M059J (cell line): Measurements from ENCODE around the gene PPM1J. TPM values are rescaled to one million over a fixed set of nuclear protein-coding genes. Genes with fewer than 3 reads are reported as not detected.
"Not testable (repeated sequence)": the region's sequence is repeated elsewhere in the genome, so short reads cannot be mapped to it uniquely, and the experiment has no call there.

Source experiments
- DNase-seq: peaks from one replicate; pipeline ENCODE4 v3.0.0-alpha.2; 2012; ENCODE audit warnings: low read depth
- total RNA-seq: library from RNA; depleted of rRNA; stranded (reverse); fragments of >200 nt; shearing (Covaris generic); gene quantifications from 2 replicates; pipeline ENCODE4 v1.2.3, GENCODE V29; 2014

PPM1J gene
- total RNA-seq, 1 experiment from 2014 or later = 1.3 TPM

GRCh38 chr1:112721966-112722524 is 6.9 kb upstream of the PPM1J start:
- DNase-seq = no peak

DNA sequence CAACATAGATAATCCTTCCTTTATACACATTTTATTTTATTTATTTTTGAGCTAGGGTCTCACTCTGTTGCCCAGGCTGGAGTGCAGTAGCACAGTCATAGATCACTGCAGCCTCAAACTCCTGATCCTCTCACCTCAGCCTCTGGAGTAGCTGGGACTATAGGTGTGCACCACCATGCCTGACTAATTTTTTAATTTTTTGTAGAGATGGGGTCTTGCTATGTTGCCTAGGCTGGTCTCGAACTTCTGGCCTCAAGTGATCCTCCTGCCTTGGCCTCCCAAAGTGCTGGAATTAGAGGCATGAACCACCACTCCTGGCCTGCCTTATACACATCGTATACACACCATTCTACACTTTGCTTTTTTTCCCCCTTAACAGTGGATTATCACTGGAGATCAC is 6.2 kb upstream of the PPM1J start:
- DNase-seq = not testable (repeated sequence)

DNA sequence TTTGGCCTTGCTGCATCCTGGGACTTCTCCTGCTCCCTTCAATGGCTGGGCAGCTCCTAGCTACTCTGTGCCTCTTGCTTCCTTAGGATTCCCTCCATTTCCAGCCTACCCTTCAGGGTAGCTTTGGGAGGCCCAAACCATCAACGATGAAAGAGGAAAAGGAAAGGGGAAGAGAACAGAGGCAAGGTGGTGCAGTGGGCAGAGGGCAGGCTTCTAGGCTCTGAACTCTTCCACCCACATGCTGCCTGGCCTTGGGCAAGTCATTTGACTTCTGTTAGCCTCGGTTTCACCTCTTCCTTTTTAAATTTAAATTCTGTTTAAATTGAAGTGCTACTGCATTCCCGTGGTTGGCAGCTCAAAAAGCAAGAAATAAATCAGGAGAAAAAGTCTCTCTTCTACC is 5.7 kb upstream of the PPM1J start:
- DNase-seq = no peak

DNA sequence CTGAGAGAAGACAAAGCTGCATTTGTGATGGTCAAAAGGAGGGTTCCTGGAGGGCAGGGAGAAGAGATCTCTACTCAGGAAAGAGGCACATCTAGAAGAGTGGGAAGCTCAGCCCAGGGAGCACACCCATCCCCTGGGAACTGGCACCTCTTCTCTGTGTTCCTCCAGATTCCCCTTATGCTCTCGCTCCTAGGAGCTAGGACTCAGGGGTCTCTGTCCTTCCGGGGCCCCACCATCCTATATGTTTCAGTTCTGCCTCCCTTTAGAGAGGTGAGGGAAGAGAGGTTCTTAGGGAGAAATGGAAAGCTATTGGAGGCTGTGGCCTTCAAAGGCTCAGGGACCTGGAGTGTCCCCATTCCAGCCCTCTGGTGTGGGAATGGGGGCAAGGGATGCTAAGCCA is 4.6 kb upstream of the PPM1J start:
- DNase-seq = no peak

DNA sequence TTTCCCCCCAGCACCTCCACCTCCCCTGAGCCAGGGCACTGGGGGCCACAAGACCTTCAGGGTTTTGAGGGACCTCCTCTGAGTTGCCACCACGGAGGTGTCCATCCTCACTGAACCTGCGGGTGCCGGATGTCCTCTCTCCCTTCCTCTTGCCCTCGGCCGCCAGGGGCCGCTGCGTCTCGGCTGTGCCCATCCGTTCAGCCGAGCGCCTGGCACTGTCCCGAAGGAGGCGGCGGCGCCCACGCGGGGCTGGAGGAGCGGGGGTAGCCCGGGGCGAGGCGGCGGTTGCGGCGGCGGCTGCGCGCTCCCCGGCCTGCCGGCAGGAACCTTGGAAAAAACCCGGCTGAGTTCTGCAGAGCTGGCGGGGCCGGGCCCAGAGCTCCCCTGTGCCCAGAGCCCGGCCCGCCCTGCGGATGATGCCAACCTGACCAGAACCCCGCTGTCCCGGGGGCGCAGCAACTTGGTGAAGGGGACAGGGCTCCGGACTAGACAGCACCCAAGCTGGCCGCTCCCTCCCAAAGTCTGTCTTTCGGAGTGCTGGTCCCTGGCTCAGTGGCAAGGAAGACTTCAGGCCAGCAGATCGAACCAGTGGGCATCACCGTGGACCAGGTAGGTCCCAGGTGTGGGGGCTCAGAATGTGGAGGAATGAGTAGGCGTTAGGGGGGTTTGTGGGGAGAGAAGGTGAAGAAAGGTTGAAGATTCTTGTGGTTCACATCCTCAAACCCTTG is 3.7 kb upstream of the PPM1J start:
- peak; percentile 74 for DNase-seq

DNA sequence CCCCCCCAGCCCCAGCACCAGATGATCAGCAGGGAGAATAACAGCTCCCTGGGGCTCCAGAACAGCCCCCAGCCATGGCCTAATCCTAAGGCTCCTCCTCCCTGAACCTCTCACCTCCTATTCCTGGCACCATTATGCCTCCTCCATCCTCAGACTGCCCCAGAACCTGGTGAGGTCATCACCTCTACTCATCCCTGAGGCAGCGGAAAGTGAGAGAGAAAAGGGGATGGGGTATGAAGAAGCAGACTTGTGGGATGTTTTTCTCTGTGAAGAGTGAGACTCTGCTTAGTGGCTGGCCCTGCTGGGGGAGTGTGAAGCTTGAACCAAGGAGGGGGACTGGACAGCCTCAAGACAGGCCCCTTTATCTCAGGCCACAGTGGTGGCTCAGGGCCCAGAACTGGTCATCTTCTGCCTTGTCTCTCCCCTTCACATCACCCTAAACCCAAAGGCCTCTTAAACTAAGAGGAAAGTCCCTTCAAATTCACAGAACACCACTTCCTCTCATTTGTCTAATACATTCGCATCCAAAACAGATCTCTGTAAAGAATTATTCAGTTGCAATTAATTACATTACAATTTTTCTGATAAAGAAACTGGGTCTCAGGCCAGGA is 2.2 kb upstream of the PPM1J start:
- no peak for DNase-seq

DNA sequence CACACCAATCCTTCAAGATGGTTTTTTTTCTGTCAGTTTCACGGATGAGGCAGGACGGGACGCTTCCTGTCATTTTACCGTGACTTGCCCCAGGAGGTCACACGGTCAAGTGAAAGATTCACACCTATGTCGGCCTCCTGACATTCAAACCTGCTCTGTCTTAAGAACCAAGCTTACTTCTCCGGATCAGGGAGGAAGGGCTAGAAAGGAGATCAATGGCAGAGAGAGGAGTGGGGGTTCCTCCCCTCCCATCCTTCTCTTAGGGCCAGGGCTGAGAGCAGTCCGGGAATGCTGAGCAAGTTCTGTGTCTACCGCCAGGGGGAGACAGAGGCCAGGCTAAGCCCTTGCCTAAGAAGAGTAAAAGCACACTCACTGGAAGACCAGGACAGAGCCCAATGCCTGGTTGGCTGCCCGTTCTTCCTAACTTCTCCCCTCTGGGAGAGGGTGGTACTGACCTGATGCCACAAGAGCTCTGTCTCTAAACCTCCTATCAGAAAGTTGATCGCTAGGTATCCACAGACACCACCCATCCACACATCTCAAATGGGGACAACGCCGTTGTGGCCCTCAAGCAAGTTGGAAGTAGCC is 1.1 kb upstream of the PPM1J start:
- DNase-seq = peak; percentile 89

- DNase-seq = peak; percentile 26
Measured at GRCh38 chr1:112714313-112715263, 544 bp downstream of the PPM1J start.

DNA sequence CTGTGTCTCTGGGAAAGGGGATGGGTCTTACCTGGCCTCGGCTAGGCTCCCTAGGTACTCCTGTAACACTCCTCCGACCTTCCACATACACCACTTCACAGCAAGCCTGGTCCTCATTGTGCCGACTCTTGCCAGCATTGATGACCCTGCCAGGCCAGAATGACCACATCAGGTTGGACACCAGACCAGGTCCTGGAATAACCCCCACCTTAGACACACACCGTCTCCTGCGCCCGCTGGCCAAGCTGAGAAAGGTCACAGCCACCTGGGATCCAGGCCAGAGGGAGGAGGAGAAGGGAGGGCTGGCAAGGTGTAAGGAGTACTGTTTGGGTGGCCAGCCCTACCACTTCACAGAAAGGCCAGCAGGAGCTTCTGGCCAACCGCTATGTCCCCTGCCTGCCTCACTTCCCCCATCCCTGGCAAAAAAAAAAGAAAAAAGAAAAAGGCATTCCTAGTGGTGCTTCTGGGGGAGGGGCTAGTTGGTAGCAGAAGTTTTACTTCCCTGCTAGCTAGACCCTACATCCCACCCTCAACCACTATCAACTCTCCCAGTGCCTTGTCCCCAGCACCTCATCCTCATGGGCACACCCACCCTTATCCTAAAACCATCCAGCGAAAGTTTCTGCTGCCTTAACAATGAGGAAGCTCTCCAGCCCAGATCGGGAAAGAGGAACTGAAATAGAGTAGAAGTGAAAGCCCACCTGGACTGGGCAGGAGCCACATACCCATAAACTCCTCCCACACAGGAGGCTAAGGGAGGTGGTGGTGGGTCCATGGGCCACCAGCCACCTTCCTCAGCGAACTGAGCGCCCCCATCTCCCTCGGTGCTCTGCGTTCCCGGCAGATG is 1.4 kb downstream of the PPM1J start:
- no peak for DNase-seq

DNA sequence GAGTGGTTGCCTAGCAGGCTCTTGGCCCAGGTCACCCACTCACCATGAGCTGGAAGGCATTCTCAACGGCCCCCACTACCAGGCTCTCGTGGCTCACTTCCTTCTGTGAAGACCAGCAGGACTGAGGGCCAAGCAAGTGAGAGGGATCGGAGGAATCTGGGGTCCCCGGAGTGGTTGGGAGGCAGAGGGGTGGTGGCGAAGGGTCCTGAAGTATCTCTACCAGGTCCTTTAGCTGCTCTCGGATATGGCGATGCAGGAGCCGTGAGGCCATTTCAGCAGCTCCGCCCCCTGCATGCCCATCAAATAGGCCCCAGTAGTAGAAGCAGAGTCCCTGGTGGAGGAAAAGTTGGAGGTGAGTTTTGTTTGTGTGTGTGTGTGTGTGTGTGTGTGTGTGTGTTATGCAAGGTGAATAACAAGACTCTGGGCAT is 2.4 kb downstream of the PPM1J start:
- DNase-seq = no peak

GRCh38 chr1:112712191-112712590 is 2.9 kb downstream of the PPM1J start:
- no peak for DNase-seq

DNA sequence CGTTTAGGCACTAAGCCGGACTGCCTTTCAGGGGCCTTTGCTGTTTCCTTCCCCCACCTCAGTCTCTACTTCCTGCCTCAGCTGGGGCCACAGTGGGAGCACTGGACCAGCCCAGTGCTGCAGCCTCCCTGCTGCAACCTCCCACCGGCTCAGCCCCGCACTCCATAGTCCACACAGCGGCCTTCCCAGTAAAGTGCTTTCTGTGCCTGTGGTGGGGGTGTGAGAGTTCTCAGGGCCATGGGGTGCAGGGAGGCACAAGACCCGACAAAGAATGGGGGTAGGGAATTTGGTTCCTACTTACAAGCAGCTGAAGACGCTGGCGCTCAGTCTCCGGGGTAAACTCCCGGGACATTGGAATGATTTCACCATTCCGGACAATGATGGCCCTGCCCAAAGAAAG is 3.5 kb downstream of the PPM1J start:
- no peak for DNase-seq

DNA sequence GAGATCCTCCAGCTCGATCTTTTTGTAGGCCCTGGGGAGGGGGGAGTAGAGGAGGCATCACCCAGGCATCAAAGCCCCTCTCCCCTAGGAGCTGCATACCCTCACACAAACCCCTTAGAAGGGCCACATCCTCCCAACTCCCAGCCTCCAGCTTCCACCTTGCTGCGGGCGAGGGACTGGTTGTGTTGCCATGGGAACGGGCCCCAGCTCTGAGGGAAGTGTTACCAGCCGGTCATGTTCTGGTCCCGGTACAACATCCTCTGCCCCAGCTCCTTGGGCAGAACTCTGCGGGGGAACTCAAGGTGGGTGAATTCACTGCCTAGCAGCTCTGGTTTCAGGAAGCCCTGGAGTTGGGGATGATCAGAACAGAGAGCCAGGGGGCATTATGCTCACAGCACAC is 4.1 kb downstream of the PPM1J start:
- DNase-seq = no peak

DNA sequence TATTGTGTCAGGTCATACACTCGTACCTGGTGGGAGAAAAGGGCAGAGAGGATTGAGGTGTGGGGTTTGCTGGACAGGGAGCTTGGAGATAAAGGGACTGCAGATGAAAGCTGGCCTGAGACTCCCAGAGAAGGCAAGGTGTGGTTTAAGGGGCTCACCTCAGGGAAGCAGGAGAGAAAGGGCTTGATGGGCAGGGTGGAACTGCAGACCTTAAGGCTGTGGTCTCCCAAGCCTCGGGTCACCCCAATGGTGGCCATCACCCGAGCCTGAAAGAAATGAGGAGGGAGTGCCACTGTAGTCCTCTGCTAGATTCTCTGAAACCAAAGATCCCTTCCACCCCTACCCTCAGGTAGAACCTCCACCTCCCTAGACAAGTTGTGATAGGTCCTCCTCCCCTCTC is 4.5 kb downstream of the PPM1J start:
- no peak for DNase-seq

GRCh38 chr1:112710159-112710558 is 5.0 kb downstream of the PPM1J start:
- no peak for DNase-seq

GRCh38 chr1:112708489-112708888 is 6.6 kb downstream of the PPM1J start:
- no peak for DNase-seq

GRCh38 chr1:112708002-112708448 is 7.1 kb downstream of the PPM1J start:
- no peak for DNase-seq

DNA sequence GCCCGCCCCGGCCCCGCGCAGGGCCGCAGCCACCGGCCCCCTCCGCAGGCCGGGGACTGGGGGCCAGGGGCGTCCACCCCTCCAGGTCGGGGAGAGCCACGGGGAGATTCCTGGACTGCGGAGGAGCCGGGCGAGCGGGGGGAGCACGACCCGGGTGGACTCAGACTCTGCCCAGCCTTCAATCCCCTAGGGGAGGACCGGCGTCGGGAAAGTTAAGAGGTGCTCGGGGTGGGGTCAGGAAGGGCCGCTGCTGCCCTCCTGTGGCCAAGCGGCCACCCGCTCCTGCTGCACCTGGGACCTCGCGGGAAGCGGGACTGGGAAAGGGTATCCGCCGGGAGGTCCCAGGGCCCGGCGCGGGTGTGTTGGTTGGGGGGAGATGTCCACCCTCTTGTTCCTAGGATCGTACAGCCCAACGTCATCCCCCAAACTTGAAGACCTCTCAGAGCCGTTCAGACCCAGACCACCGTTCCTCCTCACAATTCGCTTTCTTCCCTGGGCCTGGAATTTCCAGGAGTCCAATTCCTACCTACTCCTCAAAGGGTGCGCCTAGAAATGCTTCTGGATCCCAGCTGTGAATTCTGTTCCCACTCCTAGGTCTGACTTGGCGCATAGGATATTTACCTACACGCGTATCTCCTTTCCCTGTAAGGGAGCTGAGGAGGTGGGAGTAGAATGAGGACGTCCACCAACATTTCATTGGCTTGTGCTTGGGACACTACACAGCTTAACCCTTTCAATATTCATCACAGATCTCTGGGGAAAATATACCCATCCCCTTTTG is 7.7 kb downstream of the PPM1J start:
- DNase-seq = peak; percentile 90

GRCh38 chr1:112706505-112707220 is 8.5 kb downstream of the PPM1J start, which contains the start of gene RHOC:
Gene RHOC (minus strand): TSS chr1:112707127. CDS start chr1:112703799, 3,328 bp downstream.
- DNase-seq = peak; percentile 71
